GM08714 (cell line): ENCODE measurements around the gene SPAAR.
"Not testable (repeated sequence)": the region's sequence is repeated elsewhere in the genome, so short reads cannot be mapped to it uniquely, and the experiment has no call there.

Experiments used
- H3K4me3 ChIP-seq: fragments of 200-500 bp; sonication (Bioruptor generic); 2 replicates; pipeline ENCODE4 v1.5.1; 2014; ENCODE audit warnings: mild to moderate bottlenecking, low read length, inconsistent platforms
- ZNF274 ChIP-seq: IDR thresholded peaks from 2 replicates; pipeline ENCODE4 v1.6.1; 2012; ENCODE audit warnings: mild to moderate bottlenecking, low read depth, low read length

SPAAR gene

GRCh38 chr9:35891646-35892045 lies 17.6 kb upstream of the SPAAR start:
- no peak overlapping the region for H3K4me3 ChIP-seq
- no peak for TF ChIP-seq ZNF274

- no peak for TF ChIP-seq ZNF274
- H3K4me3 ChIP-seq, result no peak overlapping the region
Observed at GRCh38 chr9:35892051-35892450, 17.2 kb upstream of the SPAAR start.

- H3K4me3 ChIP-seq, result no peak overlapping the region
- no peak for TF ChIP-seq ZNF274
Observed at GRCh38 chr9:35896570-35896969, 12.7 kb upstream of the SPAAR start.

- H3K4me3 ChIP-seq, result not testable (repeated sequence)
Observed at GRCh38 chr9:35897376-35898099, 11.8 kb upstream of the SPAAR start.

GRCh38 chr9:35898337-35898736 lies 11.0 kb upstream of the SPAAR start:
- TF ChIP-seq ZNF274, result no peak
- H3K4me3 ChIP-seq, result no peak overlapping the region

- H3K4me3 ChIP-seq, result no peak overlapping the region
- TF ChIP-seq ZNF274, result no peak
Observed at GRCh38 chr9:35899021-35899420, 10.3 kb upstream of the SPAAR start.

- H3K4me3 ChIP-seq, result no peak overlapping the region
- TF ChIP-seq ZNF274, result no peak
Observed at GRCh38 chr9:35903049-35903448, 6.2 kb upstream of the SPAAR start.

- no peak overlapping the region for H3K4me3 ChIP-seq
- no peak for TF ChIP-seq ZNF274
Observed at GRCh38 chr9:35904338-35904737, 5.0 kb upstream of the SPAAR start.

GRCh38 chr9:35905051-35905781 lies 4.1 kb upstream of the SPAAR start:
- no peak for TF ChIP-seq ZNF274
- no peak overlapping the region for H3K4me3 ChIP-seq

GRCh38 chr9:35905912-35906679 lies 3.2 kb upstream of the SPAAR start, which contains the start of gene HRCT1:
HRCT1 (plus strand) TSS chr9:35906202; CDS start chr9:35906288, 86 bp downstream.
- no peak for TF ChIP-seq ZNF274
- H3K4me3 ChIP-seq, result no peak within 1 kb of the TSS

GRCh38 chr9:35906923-35907699 lies 2.2 kb upstream of the SPAAR start:
- H3K4me3 ChIP-seq, result no peak overlapping the region
- TF ChIP-seq ZNF274, result no peak

- TF ChIP-seq ZNF274, result no peak
- H3K4me3 ChIP-seq, result no peak overlapping the region
Observed at GRCh38 chr9:35907711-35908503, 1.4 kb upstream of the SPAAR start.

GRCh38 chr9:35908504-35909125 lies 675 bp upstream of the SPAAR start:
- no peak for TF ChIP-seq ZNF274
- no peak overlapping the region for H3K4me3 ChIP-seq
